Putamen (tissue), 1 donor: Measurements from ENCODE around the gene DIRAS1.
"Not testable (repeated sequence)": the region's sequence is repeated elsewhere in the genome, so short reads cannot be mapped to it uniquely, and the experiment has no call there.

Experiments
- DNase-seq: peaks from one replicate; pipeline ENCODE4 v3.0.0-alpha.2; 2016; ENCODE audit warnings: low spot score

Gene DIRAS1

GRCh38 chr19:2726904-2727639 lies 5.9 kb upstream of the DIRAS1 start:
- DNase-seq = no peak

GRCh38 chr19:2726160-2726855 lies 5.1 kb upstream of the DIRAS1 start:
- DNase-seq = no peak

DNA sequence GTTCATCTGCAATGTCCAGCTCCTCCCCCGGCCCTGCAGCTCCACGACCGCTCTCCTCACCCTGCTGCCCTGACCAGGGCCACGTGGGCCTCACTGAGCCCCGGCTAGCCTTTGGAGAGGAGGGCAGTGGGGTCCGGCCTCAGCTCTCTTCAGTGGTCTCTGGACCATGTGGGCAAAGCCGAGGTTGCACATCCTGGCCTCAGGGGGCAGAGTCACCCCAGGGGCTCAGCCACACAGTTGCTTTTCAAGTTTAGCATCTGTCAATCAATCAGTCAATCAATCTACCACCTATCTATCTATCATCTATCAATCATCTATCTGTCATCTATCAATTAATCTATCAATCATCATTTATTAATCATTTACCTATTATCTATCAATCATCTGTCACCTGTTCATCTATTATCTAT lies 3.0 kb upstream of the DIRAS1 start:
- no peak for DNase-seq

DNA sequence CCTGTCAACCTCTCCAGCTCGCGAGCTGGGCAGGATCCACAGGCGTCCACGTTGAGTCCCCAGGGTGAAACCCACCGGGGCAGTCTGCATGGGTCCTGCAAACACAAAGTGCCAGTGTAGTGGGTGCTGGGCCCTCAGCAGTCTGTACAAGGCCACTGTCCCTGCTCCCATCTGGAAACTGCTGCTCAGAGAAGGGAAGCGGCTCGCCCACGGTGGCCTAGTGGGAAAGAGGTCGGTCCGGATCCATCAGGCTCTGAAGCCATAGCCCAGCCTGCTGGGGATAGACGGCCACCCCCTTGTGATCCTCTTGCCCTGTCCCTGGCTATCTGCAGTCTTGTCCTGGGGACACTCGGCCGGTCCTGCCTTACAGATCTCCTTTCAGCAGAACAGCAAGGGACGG lies 2.6 kb upstream of the DIRAS1 start:
- no peak for DNase-seq

- no peak for DNase-seq
These were observed 2.2 kb upstream of the DIRAS1 start for GRCh38 chr19:2723345-2723715.

- DNase-seq = no peak
These were observed 1.6 kb upstream of the DIRAS1 start for GRCh38 chr19:2722541-2723344.

GRCh38 chr19:2721570-2722540 lies 683 bp upstream of the DIRAS1 start:
- no peak for DNase-seq

- DNase-seq = no peak
These were observed 1.0 kb downstream of the DIRAS1 start for GRCh38 chr19:2719920-2720776.

- no peak for DNase-seq
These were observed 1.9 kb downstream of the DIRAS1 start for GRCh38 chr19:2719232-2719735.

- no peak for DNase-seq
These were observed 3.3 kb downstream of the DIRAS1 start for GRCh38 chr19:2717638-2718541.

- no peak for DNase-seq
These were observed 4.2 kb downstream of the DIRAS1 start for GRCh38 chr19:2716722-2717637.

DNA sequence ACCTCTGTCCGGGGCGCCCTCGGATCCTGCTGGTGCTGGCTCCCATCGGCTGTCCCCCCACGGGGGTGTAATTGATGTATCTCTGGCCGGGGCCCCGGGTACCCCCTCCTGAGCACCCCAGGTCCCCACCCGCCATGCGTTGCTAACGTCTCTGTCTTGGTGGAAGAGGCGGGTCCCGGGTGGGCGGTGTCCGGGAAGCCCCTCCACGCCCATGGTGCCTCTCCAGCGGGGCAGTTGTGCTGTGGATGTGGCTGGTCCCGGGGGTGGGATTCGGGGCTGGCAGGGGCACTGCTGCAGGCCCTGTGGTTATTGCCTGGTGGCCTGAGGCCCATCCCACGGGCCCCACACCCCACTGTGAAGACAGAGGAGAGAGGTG lies 4.9 kb downstream of the DIRAS1 start:
- DNase-seq = no peak

DNA sequence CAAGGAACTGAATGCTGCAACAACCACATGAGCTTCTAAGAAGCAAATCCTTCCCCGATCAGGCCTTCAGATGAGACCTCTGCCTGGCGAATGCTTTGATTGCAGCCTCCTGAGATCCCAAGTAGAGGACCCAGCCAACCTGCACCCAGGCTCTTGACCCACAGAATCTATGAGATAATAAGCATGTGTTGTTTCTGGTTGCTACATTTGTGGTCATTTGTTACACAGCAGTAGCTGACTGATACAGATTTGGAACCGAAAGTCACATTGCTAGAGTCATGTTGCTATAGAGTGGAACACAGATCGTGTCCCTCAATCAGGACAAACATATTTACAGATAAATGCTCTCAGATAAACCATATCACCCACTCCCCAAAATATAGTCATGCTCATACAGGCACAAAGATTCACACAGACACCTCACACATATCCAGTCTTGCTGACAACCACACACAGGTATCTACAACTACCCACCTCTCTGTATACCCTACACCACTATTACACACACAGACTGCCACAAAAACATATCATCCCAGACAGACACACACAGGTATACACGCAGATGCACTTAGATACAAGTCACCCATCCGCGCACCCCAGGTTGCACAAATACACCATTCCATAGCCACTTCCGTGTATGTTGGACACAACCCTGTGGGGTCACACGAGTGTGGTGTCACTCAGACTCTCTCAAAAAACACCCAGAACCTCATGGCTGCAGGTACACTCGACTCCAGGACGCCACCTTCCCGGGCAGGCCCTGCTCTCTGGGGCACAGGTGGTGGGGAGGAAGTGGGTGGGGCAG lies 5.5 kb downstream of the DIRAS1 start:
- no peak for DNase-seq

DNA sequence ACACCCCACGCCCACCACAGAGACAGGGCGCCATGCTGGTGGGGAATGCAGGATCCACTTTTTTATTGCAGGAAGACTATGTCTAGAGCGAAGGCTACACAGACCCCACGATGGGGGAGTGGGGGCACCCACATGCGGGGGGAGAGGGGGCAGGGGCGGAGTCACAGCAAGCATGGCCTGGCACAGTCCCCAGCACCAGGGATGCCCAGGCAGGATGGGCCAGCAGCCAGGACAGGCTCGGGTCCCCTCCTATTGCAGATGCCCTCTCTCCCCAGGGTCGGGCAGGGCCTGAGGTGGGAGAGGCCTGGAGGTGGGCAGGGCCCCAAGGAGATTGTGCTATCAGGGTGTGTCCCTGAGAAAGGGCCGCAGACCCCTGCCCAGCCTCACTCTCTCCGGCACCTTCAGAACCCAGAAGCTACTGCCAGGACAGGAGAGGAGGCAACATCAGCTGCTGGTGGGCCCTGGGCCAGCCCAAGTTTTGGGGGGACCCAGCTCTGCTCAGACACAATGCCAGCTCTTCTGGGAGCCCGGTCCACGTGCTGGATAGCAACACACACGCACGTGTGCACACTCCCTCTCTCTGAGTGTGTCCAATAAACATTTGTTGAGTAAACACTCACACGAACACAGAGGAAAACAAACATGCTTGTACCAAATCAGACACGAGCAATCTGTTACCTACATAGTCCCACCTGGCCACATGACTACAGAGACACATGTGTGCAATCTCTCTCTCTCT lies 6.5 kb downstream of the DIRAS1 start:
- DNase-seq = no peak

GRCh38 chr19:2714102-2714501 lies 7.1 kb downstream of the DIRAS1 start:
- not testable (repeated sequence) for DNase-seq

DNA sequence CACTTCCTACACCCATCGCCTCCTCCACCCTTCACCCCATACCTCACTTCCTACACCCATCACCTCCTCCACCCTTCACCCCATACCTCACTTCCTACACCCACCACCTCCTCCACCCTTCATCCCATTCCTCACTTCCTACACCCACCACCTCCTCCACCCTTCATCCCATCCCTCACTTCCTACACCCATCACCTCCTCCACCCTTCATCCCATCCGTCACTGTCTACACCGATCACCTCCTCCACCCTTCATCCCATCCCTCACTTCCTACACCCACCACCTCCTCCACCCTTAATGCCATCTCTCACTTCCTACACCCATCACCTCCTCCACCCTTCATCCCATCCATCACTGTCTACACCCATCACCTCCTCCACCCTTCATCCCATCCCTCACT lies 8.0 kb downstream of the DIRAS1 start:
- DNase-seq = not testable (repeated sequence)

DNA sequence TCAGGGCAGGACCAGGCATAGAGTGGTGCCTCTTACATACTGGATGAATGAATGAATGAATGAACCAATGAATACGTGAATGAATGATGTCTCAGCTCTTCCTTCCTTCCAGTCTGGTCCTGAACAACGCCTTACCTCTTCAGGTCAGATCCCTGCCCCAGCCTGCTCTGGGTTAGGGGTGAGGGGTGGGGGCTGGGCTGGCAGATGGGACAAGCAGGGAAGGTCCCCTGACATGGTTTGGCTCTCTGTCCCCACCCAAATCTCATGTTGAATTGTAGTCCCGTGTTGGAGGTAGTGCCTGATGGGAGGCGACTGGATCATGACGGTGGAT lies 9.3 kb downstream of the DIRAS1 start:
- no peak for DNase-seq
